BLaER1 (cell line): Measurements from ENCODE around the gene DDA1.

Experiments
- H3K27ac ChIP-seq: shearing (Covaris generic); formaldehyde crosslinking; 2 replicates; pipeline ENCODE4 v1.8.1; 2022
- H3K27me3 ChIP-seq: shearing (Covaris generic); formaldehyde crosslinking; 2 replicates; pipeline ENCODE4 v1.8.1; 2022
- H3K36me3 ChIP-seq: shearing (Covaris generic); formaldehyde crosslinking; 2 replicates; pipeline ENCODE4 v1.8.1; 2022
- H3K4me1 ChIP-seq: shearing (Covaris generic); formaldehyde crosslinking; 2 replicates; pipeline ENCODE4 v1.8.1; 2022
- H3K4me2 ChIP-seq: shearing (Covaris generic); formaldehyde crosslinking; 2 replicates; pipeline ENCODE4 v1.8.1; 2022
- H3K4me3 ChIP-seq: shearing (Covaris generic); formaldehyde crosslinking; 2 replicates; pipeline ENCODE4 v1.8.1; 2022
- H3K9ac ChIP-seq: shearing (Covaris generic); formaldehyde crosslinking; 2 replicates; pipeline ENCODE4 v1.8.1; 2022
- H3K9me3 ChIP-seq: shearing (Covaris generic); formaldehyde crosslinking; 2 replicates; pipeline ENCODE4 v1.8.1; 2022
- H4K20me1 ChIP-seq: shearing (Covaris generic); formaldehyde crosslinking; 2 replicates; pipeline ENCODE4 v1.8.1; 2022
- Cebpa-rat ChIP-seq: shearing (Covaris generic); IDR thresholded peaks from 2 replicates; pipeline ENCODE4 v1.8.1; 2022

DDA1 gene

GRCh38 chr19:17322854-17323253, 13.5 kb downstream of the DDA1 start:
- H3K9ac ChIP-seq = no peak overlapping the region
- H3K4me2 ChIP-seq = peak overlapping the region; percentile 94
- no peak overlapping the region for H3K4me3 ChIP-seq
- H3K4me1 ChIP-seq = peaks cover 63% of the 10 kb centered on the region
- peaks cover 8% of the 10 kb centered on the region; the same call in 1 of the 2 replicates for H3K27me3 ChIP-seq
- H3K36me3 ChIP-seq = peaks cover 61% of the 10 kb centered on the region
- H3K27ac ChIP-seq = peak overlapping the region; percentile 72; the same call in 1 of the 2 replicates
- TF ChIP-seq Cebpa-rat = no peak
- peaks cover 40% of the 10 kb centered on the region for H4K20me1 ChIP-seq
- H3K9me3 ChIP-seq = no peaks in the 10 kb centered on the region

- peaks cover 8% of the 10 kb centered on the region; the same call in 1 of the 2 replicates for H3K27me3 ChIP-seq
- peak overlapping the region; percentile 57; the same call in 1 of the 2 replicates for H3K4me3 ChIP-seq
- no peak for TF ChIP-seq Cebpa-rat
- peaks cover 55% of the 10 kb centered on the region for H3K36me3 ChIP-seq
- peak overlapping the region; percentile 94 for H3K4me2 ChIP-seq
- peaks cover 40% of the 10 kb centered on the region for H4K20me1 ChIP-seq
- peaks cover 62% of the 10 kb centered on the region for H3K4me1 ChIP-seq
- H3K9ac ChIP-seq = peak overlapping the region; percentile 64; the same call in 1 of the 2 replicates
- H3K27ac ChIP-seq = peak overlapping the region; percentile 46; the same call in 1 of the 2 replicates
- H3K9me3 ChIP-seq = no peaks in the 10 kb centered on the region
Observed at GRCh38 chr19:17323300-17323963, 14.1 kb downstream of the DDA1 start.

GRCh38 chr19:17323964-17324332, 14.6 kb downstream of the DDA1 start:
- H3K27ac ChIP-seq = peak overlapping the region; percentile 46; the same call in 1 of the 2 replicates
- peaks cover 11% of the 10 kb centered on the region; the same call in 1 of the 2 replicates for H3K27me3 ChIP-seq
- no peak for TF ChIP-seq Cebpa-rat
- H3K4me1 ChIP-seq = peaks cover 60% of the 10 kb centered on the region
- peak overlapping the region; percentile 64; the same call in 1 of the 2 replicates for H3K9ac ChIP-seq
- H3K4me2 ChIP-seq = peak overlapping the region; percentile 94
- peaks cover 38% of the 10 kb centered on the region for H4K20me1 ChIP-seq
- H3K36me3 ChIP-seq = peaks cover 50% of the 10 kb centered on the region
- no peaks in the 10 kb centered on the region for H3K9me3 ChIP-seq
- H3K4me3 ChIP-seq = peak overlapping the region; percentile 57; the same call in 1 of the 2 replicates

- Histone ChIP-seq H4K20me1 (peaks cover 33% of the 10 kb centered on the region), H3K4me1 (peaks cover 63% of the 10 kb centered on the region), H3K27me3 (peaks cover 17% of the 10 kb centered on the region), H3K27ac (no peak overlapping the region), H3K9me3 (no peaks in the 10 kb centered on the region), H3K4me2 (peak overlapping the region; percentile 94; the same call in 1 of the 2 replicates), H3K9ac (no peak overlapping the region), H3K4me3 (no peak overlapping the region), H3K36me3 (peaks cover 44% of the 10 kb centered on the region)
- no peak for TF ChIP-seq Cebpa-rat
Observed at GRCh38 chr19:17324357-17325114, 15.2 kb downstream of the DDA1 start.

GRCh38 chr19:17325133-17325532, 15.8 kb downstream of the DDA1 start:
- TF ChIP-seq Cebpa-rat = no peak

GRCh38 chr19:17325881-17326594, 16.7 kb downstream of the DDA1 start:
- no peak overlapping the region for H3K9ac ChIP-seq
- peaks cover 43% of the 10 kb centered on the region for H4K20me1 ChIP-seq
- no peak for TF ChIP-seq Cebpa-rat
- peaks cover 31% of the 10 kb centered on the region for H3K27me3 ChIP-seq
- no peak overlapping the region for H3K4me3 ChIP-seq
- no peak overlapping the region for H3K27ac ChIP-seq
- H3K4me1 ChIP-seq = peaks cover 69% of the 10 kb centered on the region
- no peak overlapping the region for H3K4me2 ChIP-seq
- peaks cover 38% of the 10 kb centered on the region for H3K36me3 ChIP-seq
- H3K9me3 ChIP-seq = no peaks in the 10 kb centered on the region

More at GRCh38 chr19:17325133-17325532, 15.8 kb downstream of the DDA1 start:
- H3K9ac ChIP-seq = no peak overlapping the region
- H3K36me3 ChIP-seq = peaks cover 38% of the 10 kb centered on the region
- no peak overlapping the region for H3K4me2 ChIP-seq
- peaks cover 69% of the 10 kb centered on the region for H3K4me1 ChIP-seq
- H3K27ac ChIP-seq = no peak overlapping the region
- no peak overlapping the region for H3K4me3 ChIP-seq
- H3K27me3 ChIP-seq = peaks cover 23% of the 10 kb centered on the region
- H3K9me3 ChIP-seq = no peaks in the 10 kb centered on the region
- H4K20me1 ChIP-seq = peaks cover 39% of the 10 kb centered on the region

- Histone ChIP-seq H3K4me2 (no peak overlapping the region), H3K27ac (no peak overlapping the region), H3K9ac (no peak overlapping the region), H3K36me3 (peaks cover 36% of the 10 kb centered on the region), H3K9me3 (no peaks in the 10 kb centered on the region), H3K27me3 (peaks cover 31% of the 10 kb centered on the region), H3K4me1 (peaks cover 66% of the 10 kb centered on the region), H4K20me1 (peaks cover 39% of the 10 kb centered on the region), H3K4me3 (no peak overlapping the region)
- no peak for TF ChIP-seq Cebpa-rat
Observed at GRCh38 chr19:17326595-17326966, 17.2 kb downstream of the DDA1 start.

GRCh38 chr19:17327068-17327653, 17.8 kb downstream of the DDA1 start:
- no peak overlapping the region for H3K4me3 ChIP-seq
- no peak overlapping the region for H3K27ac ChIP-seq
- TF ChIP-seq Cebpa-rat = no peak
- H3K27me3 ChIP-seq = peaks cover 31% of the 10 kb centered on the region
- peaks cover 60% of the 10 kb centered on the region for H3K4me1 ChIP-seq
- peaks cover 33% of the 10 kb centered on the region for H4K20me1 ChIP-seq
- peaks cover 30% of the 10 kb centered on the region for H3K36me3 ChIP-seq
- H3K9ac ChIP-seq = no peak overlapping the region
- no peaks in the 10 kb centered on the region for H3K9me3 ChIP-seq
- no peak overlapping the region for H3K4me2 ChIP-seq
